NOMO-1 (cell line): ENCODE results near the gene FBXW11.
A peak's percentile ranks its signal among the peaks of the same experiment; 100 is the strongest.
"Not testable (repeated sequence)": the region's sequence is repeated elsewhere in the genome, so short reads cannot be mapped to it uniquely, and the experiment has no call there.

Experiments used
- DNase-seq, 2 experiments: peaks; one replicate each; lab custom pipeline; 2025; ENCODE audit not compliant: unreplicated experiment in 2 of 2; lab: John Stamatoyannopoulos, UW

The FBXW11 gene

DNA sequence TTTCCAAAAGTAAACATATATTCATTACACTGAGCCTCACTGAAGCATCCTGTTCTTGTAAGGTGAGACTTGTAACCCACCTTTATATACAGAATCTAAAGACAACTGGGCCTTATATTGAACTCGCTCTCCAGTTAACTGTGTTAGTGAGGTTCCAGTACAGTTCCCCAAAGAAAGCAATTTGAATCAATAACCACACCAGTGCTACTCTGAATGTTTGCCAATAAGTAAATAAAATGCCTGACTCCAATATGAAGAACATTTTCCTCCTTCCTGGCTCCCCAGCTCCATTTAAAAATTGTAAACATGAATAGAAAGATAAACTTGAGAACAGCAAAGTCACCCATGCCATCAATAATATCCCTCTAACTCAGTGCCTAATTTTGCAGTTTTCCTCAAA is 50.1 kb downstream of the FBXW11 start:
- no peak for DNase-seq

GRCh38 chr5:171955761-171956160 is 50.7 kb downstream of the FBXW11 start:
- no peak for DNase-seq

DNA sequence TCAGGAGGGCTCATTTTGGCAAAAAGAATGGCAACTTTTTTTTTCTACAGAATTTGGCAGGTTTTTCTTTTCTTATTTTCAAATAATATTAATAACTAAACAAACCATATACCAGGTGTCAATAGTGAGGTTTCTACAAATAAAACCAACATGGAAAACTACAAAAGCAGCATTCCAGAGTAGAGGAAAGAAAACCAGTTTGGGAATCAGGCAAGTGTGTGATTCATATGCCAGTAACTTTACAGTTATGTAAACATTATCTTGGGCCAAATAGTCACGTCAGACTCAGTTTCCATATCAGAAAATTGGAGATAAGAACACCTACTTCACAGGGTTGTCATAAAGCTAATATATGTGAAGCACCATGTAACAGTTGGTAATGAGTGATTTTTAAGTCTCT is 51.7 kb downstream of the FBXW11 start:
- DNase-seq, result no peak

- DNase-seq, result no peak
Observed at GRCh38 chr5:171953860-171954701, 52.4 kb downstream of the FBXW11 start.

GRCh38 chr5:171952021-171952420 is 54.4 kb downstream of the FBXW11 start:
- DNase-seq, result peak; percentile 27 to 56

DNA sequence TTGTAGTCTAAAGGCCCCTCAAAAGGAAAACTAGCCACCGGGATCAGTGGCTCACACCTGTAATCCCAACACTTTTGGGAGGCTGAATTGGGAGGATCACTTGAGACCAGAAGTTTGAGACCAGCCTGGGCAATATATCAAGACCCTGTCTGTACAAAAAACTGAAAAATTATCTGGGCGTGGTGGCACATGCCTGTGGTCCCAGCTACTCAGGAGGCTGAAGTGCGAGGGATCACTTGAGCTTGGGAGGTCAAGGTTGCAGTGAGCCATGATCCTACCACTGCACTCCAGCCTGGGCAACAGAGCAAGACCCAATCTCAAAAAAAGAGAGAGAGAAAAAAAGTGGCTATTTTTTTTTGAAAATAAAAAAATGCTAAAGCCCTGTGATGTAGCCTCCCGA is 55.2 kb downstream of the FBXW11 start:
- DNase-seq, result no peak

DNA sequence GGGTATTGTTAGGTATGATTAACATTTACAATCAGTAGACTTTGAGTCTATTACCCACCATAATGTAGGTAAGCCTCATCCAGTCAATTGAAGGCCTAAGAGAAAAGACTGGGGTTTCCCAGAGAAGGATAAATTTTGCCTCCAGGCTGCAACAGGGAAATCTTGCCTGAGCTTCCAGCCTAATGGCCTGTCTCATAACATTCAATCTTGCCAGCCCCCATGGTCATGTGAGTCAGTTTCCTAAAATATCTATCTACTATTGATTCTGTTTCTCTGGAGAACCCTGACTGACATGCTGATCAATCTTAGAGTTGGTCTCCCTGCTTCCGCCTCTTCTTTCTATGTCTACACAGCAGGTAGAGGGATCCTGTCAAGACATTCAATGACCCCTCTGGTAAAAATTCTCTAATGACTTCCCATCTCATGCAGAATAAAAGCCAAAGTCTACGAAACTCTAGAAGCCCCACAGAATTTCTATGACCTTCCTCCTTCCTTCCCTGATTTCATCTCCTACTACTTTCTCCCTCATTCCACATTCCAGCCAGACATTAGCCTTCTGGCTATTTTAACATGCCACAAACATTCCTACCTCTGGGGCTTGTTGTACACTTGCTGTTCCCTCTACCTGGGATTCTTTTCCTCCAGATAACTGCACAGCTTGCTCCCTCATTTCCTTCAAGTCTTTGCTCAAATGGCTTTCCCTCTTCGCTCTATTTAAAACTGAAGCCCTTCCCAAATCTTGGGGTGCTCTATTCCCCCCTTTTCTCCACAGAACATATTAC is 60.2 kb downstream of the FBXW11 start:
- DNase-seq, result no peak

- no peak for DNase-seq
Observed at GRCh38 chr5:171945476-171945875, 61.0 kb downstream of the FBXW11 start.

- no peak for DNase-seq
Observed at GRCh38 chr5:171945066-171945465, 61.4 kb downstream of the FBXW11 start.

GRCh38 chr5:171942112-171942516 is 64.3 kb downstream of the FBXW11 start:
- DNase-seq, result not testable (repeated sequence)

DNA sequence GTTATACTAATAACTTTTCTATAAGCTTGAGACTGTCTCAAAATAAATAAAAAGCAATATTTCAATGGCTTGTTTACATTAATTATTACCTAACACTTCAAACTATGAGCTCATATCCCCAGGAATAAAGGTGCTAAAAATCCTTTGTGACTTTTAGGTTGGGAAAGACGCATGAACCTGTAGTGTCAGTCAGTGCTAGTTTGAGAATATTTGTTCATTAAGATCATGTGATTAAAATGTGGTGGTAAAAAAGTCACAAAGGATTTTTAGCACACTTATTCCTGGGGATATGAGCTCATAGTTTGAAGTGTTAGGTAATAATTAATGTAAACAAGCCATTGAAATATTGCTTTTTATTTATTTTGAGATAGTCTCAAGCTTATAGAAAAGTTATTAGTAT is 64.8 kb downstream of the FBXW11 start:
- DNase-seq, result not testable (repeated sequence)

GRCh38 chr5:171941275-171941674 is 65.2 kb downstream of the FBXW11 start:
- DNase-seq, result not testable (repeated sequence)

- no peak for DNase-seq
Observed at GRCh38 chr5:171939951-171940350, 66.5 kb downstream of the FBXW11 start.

GRCh38 chr5:171938358-171938757 is 68.1 kb downstream of the FBXW11 start:
- no peak for DNase-seq

GRCh38 chr5:171937351-171937750 is 69.1 kb downstream of the FBXW11 start:
- DNase-seq, result no peak

DNA sequence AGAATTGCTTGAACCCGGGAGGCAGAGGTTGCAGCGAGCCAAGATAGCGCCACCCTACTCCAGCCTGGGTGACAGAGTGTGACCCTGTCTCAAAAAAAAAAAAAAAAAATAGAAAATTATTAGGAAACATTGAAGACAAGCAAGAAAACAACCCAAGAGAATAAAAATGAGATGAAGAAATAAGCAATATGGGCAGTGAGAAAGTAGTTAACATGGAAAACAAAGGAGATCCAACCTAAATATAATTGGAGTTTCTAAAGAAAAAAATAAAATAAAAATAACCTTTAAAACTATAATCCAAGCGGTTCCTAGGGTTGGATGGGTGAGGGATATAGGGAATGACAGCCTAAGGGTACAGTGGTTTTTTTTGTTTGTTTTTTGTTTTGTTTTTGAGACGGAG is 71.9 kb downstream of the FBXW11 start:
- DNase-seq, result no peak

DNA sequence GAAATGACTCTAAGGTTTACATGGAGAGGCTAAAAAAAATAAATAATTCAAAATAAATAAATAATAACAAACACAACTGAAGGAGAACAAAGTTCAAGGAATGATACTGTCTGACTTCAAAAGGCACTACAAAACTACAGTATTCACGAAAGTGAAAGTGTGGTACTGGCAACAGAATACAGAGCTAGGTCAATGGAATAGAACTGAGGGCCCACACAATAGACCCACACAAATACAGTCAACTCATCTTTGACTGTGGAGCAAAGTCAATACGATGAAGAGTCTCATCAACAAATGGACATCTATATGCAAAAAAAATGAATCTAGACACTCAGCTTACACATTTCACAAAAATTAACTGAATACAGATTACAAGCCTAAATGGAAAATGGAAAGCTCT is 75.3 kb downstream of the FBXW11 start:
- DNase-seq, result no peak

DNA sequence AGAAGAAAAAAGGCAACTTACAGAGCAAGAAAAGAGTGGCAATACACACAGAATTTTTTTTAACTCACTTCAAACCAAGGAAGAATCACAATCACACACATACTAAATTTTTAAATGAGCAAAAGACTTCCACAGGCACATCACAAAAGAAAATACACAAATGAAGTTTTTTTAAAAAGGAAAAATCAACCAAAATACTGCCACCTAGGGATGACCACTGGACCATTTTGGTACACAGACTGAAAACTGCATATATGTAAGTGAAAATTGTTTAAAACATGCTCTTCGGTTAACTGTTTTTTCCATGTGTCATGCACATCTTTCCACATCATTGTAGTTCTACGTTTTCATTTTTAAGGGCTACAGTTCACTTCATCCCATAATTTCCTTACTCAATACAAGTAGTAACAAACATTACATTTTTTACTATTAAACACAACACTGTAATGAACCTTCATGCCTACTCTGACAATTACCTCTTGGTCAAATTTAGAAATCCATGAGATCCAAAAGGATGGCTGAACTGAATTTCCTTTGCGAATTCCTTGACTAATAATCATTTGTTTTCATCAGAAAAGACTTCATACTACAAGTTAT is 79.0 kb downstream of the FBXW11 start:
- DNase-seq, result no peak

GRCh38 chr5:171926311-171926710 is 80.1 kb downstream of the FBXW11 start:
- DNase-seq, result peak; percentile 11 to 35

DNA sequence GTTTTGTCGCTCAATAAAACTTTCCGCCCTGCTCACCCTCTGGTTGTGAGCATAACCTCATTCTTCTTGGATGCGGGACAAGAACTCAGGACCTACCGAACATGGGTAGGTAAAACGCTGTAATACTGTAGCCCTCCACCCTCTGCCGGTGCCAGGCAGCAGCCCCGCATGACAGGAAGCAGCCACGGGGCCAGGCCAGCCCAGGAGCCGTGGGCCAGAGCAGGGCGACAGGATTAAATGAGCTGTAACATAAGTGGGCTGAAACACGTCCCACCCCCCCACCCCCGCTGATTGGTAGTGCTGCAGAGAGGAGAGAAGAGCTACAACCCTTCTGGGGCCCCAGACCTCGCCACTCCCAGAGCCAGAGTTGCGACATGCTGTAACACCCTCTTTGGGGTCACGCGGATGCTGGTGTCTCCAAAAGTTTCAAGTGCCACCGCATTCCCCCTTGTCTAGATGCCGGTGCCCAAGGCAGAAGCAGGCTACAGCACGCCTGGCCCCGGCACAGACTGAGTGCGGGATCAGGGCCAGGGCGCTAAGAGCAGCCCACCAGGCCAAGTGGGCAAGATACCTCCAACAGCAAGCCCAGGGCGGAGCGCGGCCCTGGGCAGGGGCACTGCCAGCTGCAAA is 81.8 kb downstream of the FBXW11 start:
- DNase-seq, result no peak

DNA sequence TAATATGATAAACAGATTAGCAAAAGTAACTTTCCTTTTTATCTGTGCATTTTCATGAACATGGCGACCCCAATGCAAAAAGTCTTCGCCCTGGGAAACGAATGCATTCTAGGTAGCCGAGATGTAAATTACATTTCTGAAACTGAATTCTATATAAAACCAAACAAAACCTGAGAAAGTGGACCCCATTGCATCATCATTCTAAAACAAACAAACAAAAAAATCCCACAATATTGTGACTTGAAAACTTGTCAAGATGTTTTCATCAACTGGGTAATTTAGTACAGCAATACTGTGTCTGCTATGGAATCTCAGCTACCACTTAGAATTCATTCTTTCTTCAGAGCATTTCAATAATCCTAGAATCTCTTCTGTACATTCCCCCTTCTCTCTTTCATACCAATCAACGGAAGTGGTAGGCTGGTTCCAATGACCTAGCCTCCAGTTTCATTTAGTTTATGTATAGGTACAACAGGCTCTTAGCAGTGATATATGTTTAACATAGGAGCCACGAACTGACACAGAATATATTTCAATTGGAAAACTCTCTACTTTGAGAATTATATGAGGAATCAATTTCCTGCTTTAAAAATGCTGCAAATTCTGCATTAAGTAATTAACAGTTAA is 85.6 kb downstream of the FBXW11 start:
- no peak for DNase-seq
